Left renal cortex interstitium (tissue), 4 donors: ENCODE measurements around the gene ONECUT2. TPM values are rescaled to one million over a fixed set of nuclear protein-coding genes. Genes with fewer than 3 reads are reported as not detected.

Experiments used
- DNase-seq, 4 donors: peaks; one replicate each; pipeline ENCODE4 v3.0.0-alpha.2; 2013; ENCODE audit warnings: low read depth in 4 of 4, low spot score in 2 of 4, missing footprints in 1 of 4
- polyA plus RNA-seq, 4 donors: library from polyadenylated mRNA; unstranded; fragments of 120-200 nt; gene quantifications; one replicate each; pipeline ENCODE4 v1.2.1, GENCODE V29; 2013; ENCODE audit not compliant: insufficient read length in 4 of 4

ONECUT2 gene
- polyA plus RNA-seq, 4 donors, result 0.06 to 0.13 (median 0.12) TPM

GRCh38 chr18:57443702-57444101, 8.5 kb downstream of the ONECUT2 start:
- no peak for DNase-seq

GRCh38 chr18:57444301-57444759, 9.2 kb downstream of the ONECUT2 start:
- DNase-seq, result no peak

- no peak for DNase-seq
Observed at GRCh38 chr18:57445488-57446319, 10.5 kb downstream of the ONECUT2 start.

DNA sequence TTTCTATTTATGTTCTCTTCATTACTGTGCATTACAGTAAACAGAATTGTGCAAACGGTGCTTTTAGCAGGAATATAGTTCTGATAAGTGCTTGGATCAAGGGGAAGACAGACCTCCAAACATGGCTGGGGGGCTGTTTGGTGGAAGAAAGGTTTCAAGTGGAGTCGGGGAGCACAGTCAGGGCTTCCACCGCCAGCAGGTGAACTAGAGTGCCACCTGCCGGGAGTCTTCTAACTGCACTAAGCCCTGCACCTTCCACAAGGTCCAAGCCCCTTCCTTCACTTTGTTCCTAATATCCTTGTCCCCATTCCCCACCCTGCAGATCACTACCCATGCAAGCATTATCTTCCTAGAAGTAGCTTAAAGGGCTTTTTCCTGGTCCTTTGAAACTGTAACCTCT, 11.1 kb downstream of the ONECUT2 start:
- DNase-seq, result no peak

GRCh38 chr18:57447154-57447621, 12.0 kb downstream of the ONECUT2 start:
- DNase-seq, result peak in 1 of 4 donors; percentile 65

- DNase-seq, result no peak
Observed at GRCh38 chr18:57455576-57456129, 20.5 kb downstream of the ONECUT2 start.

DNA sequence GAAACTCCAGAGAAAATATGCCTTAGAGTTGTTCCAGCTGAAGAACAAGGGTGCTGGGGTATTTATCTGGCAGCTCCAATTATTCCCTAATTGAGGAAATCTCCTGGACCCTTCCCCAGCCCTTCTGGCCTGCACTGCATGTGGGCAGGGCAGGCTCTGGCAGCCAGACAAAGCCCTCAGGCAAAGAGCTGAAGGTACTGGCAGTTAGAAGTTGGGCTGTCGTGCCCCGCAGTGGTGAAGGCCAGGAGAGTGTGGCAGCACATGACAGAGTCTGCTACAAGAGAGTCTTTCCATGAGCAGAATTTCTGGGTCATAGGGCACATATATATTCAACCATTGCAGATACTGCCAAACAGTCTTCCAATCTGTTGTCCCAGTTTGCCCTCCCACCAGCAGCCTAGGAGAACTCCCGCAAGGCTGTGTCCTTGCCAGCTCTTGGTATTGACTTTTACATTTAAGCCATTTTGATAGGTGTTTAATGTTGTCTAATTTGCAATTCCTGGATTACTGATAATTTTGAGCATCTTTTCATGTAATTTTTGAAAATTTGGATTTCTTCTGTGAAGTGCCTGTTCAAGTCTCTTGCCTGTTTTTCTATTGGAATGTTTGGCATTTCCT, 26.6 kb downstream of the ONECUT2 start:
- no peak for DNase-seq

- DNase-seq, result no peak
Observed at GRCh38 chr18:57466307-57466706, 31.1 kb downstream of the ONECUT2 start.

GRCh38 chr18:57466745-57467409, 31.7 kb downstream of the ONECUT2 start:
- DNase-seq, result no peak

GRCh38 chr18:57469884-57470283, 34.7 kb downstream of the ONECUT2 start:
- no peak for DNase-seq

DNA sequence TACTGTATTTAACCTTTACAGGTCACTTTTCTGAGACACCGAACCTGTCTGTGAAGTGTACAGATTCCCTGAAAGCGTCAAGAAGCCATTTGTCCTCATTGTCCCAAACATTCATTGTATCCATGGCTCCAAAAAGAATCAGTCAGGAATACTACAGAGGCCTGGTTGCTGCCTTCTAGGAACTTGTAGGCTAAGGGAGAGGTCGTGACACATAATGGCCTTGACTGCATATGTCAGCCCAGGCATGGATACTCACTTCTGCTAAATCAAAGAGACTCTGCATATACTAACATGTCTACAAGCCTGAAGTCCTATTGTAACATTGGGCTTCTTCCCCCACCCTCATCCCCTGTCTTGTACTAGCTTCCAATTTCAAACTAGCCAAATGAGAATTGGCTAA, 40.2 kb downstream of the ONECUT2 start:
- DNase-seq, result no peak

DNA sequence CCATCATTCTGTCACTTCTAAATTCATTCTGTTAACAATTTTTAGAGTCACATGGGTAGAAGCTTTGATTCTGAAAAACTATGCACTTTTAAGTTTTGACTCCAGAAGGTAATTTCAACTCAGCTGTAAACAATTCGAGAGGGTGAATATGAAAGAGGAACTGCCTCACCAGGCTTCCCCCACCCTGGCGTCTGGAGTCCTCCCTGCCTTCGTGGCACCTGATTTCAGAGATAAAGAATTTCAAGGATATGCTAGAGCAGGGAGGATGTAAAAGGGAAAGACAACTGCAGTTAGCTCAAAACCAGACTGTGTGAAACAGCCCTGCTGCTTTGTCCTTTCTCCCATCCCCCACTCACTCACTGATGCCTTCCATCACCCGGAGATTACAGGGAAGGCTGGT, 40.7 kb downstream of the ONECUT2 start:
- no peak for DNase-seq

- no peak for DNase-seq
Observed at GRCh38 chr18:57480733-57481132, 45.6 kb downstream of the ONECUT2 start.

DNA sequence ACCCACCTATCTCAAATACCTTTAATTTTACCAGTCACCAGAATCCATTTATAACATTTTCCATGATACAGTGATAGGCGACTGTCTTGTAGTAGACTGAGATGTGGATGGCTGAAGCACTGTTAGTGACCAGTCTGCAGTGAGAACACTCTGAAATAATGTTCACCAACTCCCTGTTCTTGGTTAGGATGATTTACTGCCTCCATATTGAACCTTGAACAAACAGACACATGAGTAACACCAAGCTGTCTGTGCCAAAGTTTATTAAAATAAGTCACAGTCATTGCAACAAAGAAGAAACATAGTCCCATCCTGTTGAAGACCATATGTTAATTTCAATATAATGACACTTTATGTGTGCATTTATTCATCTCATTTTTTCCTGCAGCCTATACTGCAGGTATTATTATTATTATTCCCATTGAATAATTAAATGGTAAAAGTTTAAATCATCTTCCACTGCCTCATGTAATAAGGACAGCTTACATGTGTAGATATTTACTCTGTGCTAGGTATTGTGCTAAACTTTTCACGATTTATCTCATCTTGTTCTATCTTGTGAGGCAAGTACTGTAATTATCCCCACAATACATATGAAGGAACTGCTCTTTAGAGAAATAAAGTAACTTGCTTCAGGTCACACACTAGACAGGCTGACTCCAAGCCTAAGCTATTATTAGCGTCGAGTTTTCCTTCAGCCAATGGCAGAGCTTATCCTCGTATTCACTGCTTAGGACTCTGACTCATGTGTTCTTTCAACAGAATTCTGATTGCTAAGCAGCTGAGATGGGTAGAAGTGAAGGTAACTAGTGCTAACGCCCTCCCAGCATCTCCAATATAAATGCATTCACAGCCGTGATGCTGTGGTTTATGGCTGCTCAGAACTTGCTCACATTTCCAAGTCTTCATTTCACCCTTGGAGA, 62.5 kb downstream of the ONECUT2 start:
- no peak for DNase-seq

GRCh38 chr18:57498682-57499256, 63.6 kb downstream of the ONECUT2 start:
- DNase-seq, result no peak

DNA sequence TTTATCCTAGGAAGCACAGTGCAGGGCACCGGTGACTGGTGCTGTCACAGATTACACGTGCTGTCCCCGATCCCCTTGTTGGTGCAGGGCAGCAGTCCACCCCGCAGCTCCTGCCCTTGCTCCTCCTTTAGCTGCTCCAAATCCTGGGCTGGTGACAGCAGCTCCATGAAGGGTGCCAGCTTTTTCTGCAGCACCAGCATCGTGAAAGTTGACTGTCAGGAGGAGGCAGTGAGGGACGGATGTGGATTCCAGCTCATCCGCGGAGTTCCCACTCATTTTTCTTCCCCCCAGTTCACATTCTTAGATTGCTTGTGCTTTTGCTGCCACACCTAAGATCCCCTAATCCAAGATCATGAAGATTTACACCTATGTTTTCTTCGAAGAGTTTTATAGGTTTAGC, 67.5 kb downstream of the ONECUT2 start:
- DNase-seq, result no peak

- no peak for DNase-seq
Observed at GRCh38 chr18:57505231-57505630, 70.1 kb downstream of the ONECUT2 start.

GRCh38 chr18:57516056-57516455, 80.9 kb downstream of the ONECUT2 start:
- DNase-seq, result no peak

- no peak for DNase-seq
Observed at GRCh38 chr18:57518533-57518932, 83.4 kb downstream of the ONECUT2 start.
